HG03175 (cell line): ENCODE results near the gene MGAT4B.
A peak's percentile ranks its signal among the peaks of the same experiment; 100 is the strongest.
"Not testable (repeated sequence)": the region's sequence is repeated elsewhere in the genome, so short reads cannot be mapped to it uniquely, and the experiment has no call there.

Experiments used
- ATAC-seq: cut with Tn5 transposase; IDR thresholded peaks from one replicate; pipeline ENCODE4 v1.9.1; 2021; ENCODE audit warnings: mild to moderate bottlenecking, moderate library complexity; ENCODE audit not compliant: unreplicated experiment

The MGAT4B gene

GRCh38 chr5:179795863-179796833, 10.5 kb downstream of the MGAT4B start:
- peak; percentile 72 for ATAC-seq

GRCh38 chr5:179795049-179795862, 11.4 kb downstream of the MGAT4B start:
- no peak for ATAC-seq

- no peak for ATAC-seq
Observed at GRCh38 chr5:179794575-179794974, 12.1 kb downstream of the MGAT4B start.

DNA sequence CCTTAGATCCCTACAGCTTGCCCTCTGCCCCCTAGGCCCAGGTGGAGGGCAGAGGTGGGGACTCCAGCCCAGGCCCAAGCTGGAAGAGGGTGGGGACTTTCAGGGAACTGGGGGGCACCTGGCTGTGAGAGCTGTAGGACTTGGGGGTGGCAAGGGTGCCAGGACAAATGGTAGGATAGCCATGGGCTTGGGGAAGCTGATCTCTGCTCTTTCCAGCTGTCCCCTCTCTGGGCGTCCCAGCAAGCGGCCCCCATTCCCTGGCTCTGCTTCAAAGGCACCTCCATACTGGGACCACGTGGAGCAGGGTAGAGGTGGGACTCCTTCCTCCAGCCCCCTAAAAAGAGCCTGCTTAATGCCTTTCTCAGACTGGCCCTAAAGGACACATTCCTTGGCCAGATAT, 12.5 kb downstream of the MGAT4B start:
- ATAC-seq: no peak

GRCh38 chr5:179793468-179794139, 13.1 kb downstream of the MGAT4B start, which contains the start of gene LTC4S:
Gene LTC4S (plus strand): TSS chr5:179793986. CDS start chr5:179794081, 95 bp downstream.
- ATAC-seq: peak; percentile 29

DNA sequence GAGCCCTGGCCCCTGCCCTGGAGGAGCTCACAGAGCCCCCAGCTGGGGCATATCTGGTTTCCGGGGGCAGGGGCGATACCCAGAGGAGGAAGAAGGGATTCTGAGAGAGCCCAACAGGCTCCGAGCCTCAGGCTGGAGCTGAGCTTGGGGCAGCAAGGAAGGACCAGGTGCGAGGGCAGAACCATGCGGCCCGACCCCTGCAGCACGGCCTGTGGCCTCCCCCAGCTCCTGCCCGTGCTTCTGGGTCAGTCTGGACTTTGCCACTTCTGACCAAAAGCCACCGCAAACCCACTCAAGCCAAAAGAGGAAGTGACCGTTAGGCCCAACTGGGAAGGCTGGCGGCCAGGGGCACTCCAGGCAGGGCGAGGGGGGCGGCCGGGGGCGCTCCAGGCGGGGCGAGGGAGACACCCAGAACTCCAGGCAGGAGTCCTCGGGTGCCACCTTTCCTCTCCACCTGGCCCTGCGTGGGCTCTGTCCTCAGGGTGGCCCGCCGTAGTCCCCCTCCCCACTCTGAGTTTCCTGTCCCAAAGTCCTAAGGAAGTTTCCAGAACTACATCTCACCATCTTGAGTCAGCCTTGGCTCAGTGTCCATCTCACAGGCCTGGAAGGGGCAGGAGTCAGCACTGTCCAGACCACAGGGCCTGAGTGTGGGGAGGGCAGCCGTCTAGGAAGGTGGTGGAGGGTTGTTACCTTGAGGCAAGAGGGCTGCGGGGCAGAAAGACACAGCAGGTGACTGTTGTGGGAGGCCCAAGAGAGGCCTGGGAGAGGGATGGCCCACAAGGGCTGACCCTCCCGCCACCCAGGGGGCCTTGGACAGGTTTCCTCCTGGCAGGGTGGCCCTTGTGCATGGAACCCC, 13.8 kb downstream of the MGAT4B start:
- no peak for ATAC-seq

- ATAC-seq: no peak
Observed at GRCh38 chr5:179791881-179792611, 14.6 kb downstream of the MGAT4B start.

DNA sequence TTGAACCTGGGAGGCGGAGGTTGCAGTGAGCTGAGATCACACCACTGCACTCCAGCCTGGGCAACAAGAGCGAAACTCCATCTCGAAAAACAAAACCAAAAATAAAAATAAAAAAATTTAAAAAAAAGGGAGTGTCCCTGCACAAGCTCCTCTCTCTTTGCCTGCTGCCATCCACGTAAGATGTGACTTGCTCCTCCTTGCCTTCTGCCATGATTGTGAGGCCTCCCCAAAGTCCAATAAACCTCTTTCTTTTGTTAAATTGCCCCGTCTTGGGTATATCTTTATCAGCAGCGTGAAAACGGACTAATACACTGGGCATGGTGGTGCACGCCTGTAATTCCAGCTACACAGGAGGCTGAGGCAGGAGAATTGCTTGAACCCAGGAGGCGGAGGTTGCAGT, 17.4 kb downstream of the MGAT4B start:
- ATAC-seq: not testable (repeated sequence)

DNA sequence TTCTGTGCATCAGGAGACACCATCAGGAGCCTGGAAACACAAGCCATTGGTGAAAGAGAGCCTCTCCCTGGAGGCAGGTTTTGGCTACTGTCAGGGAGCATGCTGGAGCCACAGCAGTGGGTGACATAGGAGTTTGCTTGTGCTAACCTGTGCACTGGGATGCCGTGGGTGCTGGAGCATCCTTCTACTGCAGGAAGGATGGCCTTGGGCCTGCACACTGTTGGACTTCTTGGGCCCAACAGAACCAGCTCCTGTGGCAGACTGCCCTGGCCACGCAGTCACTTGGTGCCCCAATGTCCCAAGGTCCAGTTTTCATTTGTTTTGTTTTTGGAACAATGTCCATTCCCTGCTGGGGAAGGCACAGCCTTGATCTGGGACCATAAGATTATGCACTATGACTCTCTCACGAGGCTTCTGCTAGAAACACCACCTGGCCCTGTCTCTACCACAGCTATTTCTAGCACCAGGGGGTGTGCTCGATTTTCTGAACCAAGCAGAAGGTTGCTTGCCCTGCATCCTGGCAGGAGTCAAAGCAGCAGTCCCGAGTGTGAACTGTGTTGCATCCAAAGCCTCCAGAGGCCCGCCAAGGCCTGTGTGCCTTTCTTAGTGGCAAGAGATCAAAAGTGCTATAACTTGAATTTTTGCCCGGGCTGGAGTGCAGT, 18.3 kb downstream of the MGAT4B start:
- no peak for ATAC-seq

DNA sequence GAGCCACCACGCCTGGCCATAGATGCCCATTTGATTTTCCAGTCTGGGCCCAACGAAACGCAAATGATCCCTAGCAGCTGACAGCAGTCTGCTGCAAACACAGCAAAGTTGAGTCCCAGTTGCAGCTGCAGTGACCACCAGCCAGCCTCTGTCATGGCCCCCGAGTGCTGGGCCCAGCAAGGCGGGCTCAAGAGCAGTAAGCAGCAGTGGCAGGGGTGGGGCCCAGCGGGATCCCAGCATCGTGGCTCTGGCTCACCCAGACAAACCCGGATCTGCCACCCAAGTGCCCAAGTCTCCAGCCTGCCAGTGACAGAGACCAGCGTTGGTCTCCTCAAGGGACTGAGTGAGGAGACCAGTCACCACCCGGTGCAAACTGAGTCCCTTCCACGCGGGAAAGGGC, 19.8 kb downstream of the MGAT4B start:
- ATAC-seq: no peak

- ATAC-seq: no peak
Observed at GRCh38 chr5:179783128-179783527, 23.5 kb downstream of the MGAT4B start.

DNA sequence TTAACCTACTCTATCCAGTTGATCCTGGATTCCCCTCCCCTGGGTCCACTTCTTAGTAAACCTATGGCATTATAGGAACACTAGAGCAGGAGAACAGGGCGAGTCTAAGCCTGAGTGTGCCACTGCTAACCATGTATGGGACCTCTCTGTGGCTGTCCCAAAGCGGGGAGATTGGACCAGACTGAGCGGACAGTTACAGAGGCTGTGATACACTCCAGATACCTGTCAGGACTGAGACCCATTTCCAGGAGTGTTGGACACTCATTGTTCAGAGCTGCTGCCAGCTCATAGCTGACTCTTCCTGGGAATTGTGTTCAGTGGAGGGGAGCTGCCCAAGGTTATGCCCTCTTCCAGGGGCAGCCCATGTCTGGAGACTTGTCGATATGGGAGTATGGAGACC, 24.8 kb downstream of the MGAT4B start:
- no peak for ATAC-seq

GRCh38 chr5:179780362-179780761, 26.3 kb downstream of the MGAT4B start:
- no peak for ATAC-seq

- no peak for ATAC-seq
Observed at GRCh38 chr5:179779826-179780225, 26.8 kb downstream of the MGAT4B start.

GRCh38 chr5:179778591-179778990, 28.1 kb downstream of the MGAT4B start:
- no peak for ATAC-seq

GRCh38 chr5:179777909-179778308, 28.8 kb downstream of the MGAT4B start:
- ATAC-seq: no peak

GRCh38 chr5:179777456-179777855, 29.2 kb downstream of the MGAT4B start:
- no peak for ATAC-seq

DNA sequence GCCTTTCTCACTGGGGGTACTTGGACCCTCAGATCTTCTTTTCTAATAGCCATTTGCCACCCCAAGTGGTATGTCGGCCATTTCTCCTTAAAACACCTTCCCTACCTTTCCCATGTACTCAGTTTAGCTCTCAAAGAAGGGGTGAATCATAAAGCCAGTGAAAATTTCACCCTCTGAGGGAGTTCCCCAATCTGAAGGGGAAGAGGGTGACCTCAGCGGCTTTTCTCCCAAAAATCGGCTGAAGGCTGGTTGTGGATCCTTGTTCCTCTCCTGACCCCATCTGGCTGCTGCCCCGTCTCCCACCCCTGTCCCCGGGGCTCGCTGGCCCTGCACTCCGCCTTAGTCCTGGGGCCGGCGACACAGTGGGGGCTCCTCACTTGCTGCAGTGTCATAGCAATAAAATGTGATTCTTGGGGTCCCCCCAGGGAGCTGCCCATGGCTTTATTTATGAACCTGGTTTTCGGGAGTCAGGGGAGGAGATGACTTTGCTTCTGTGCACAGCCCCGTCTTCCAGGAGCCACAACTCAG, 30.2 kb downstream of the MGAT4B start:
- no peak for ATAC-seq

DNA sequence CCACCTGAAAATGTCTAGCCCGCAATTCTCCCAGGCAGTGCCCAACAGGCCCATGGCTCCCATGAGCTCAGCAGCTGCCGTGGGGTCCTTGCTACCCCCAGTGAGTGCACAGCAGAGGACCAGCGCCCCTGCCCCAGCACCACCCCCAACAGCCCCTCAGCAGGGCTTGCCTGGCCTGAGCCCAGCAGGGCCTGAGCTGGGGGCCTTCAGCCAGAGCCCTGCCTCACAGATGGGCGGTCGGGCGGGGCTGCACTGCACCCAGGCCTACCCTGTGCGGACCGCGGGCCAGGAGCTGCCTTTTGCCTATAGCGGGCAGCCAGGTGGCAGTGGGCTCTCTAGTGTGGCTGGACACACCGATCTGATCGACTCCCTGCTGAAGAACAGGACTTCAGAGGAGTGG, 32.2 kb downstream of the MGAT4B start:
- no peak for ATAC-seq
